A204.1 (cell line): ENCODE measurements around the gene CACNA1I.

Source experiments
- FAIRE-seq: peaks from 2 replicates; lab custom pipeline; 2012; peaks lifted over from hg19 to GRCh38; lab: Jason Lieb, UNC

The CACNA1I gene

GRCh38 chr22:39568278-39568981 lies 2.1 kb upstream of the CACNA1I start:
- no peak for FAIRE-seq

- no peak for FAIRE-seq
These were observed 1.5 kb upstream of the CACNA1I start for GRCh38 chr22:39569066-39569465.

- FAIRE-seq, result no peak
These were observed 327 bp upstream of the CACNA1I start for GRCh38 chr22:39570226-39570625.

- no peak for FAIRE-seq
These were observed 985 bp downstream of the CACNA1I start for GRCh38 chr22:39571538-39571937.

DNA sequence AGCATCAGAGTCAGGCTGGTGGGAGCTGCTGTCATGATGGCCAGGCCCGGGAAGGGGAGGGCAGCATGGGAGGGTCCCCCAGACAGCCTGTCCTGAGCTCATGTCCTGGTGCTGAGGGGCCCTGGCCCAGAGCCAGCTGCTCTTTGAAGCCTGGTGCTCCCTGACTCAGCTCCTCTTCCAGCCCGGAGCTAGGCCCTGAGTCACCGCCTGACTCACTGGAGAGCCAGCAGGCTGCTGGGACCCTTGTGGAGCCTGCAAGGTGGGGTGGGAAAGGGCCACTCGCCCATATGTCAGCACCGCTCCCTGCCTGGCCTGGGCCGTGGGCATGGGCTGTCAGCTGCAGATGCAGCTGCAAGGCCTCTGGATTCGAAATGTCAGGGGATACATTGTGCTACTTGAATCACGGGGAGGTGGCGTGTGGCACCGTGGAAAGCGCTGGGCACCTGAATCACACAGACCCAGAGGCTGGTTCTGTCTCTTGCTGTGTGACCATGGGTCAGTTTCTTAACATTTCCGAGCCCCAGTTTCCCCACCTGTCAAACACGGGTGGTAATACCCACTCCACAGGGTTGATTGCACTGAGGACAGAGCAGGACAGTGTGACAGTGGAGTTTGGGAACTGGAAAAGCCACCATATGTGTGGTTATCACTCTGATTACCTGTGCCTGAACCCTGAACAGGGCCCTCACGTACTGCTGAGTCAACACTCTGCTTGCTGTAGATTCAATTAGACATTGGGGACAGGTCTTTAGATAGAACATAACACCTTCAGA lies 4.4 kb downstream of the CACNA1I start:
- no peak for FAIRE-seq

DNA sequence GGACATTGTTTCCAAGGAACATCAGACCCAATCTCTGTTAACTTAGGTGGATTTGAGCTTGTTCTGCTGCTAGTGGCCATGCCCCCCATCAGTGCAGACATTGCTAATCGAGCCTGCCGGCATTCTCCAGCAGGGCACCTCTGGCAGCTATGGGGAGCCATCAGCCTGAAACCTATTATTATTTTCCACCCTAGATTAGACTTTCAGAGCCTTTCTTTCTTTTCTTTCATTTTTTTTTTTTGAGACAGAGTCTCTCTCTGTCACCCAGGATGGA lies 4.9 kb downstream of the CACNA1I start:
- FAIRE-seq, result no peak

DNA sequence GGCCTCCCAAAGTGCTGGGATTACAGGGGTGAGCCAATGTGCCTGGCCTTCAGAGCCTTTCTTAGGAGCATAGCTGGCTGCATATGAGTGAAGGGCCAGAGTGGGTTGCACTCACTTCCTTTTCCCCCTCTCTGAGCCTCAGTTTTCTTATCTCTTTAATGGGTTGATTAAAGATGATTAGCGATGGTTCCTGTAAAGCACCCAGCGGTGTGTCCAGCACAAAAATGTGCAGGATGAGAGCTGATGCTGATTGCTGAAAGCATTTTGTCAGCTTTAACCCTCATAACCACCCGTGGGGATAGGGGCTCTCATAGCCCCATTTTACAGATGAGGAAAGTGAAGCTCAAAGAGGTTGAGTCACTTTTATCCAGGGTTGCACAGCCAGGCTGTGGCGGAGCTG lies 5.5 kb downstream of the CACNA1I start:
- no peak for FAIRE-seq

DNA sequence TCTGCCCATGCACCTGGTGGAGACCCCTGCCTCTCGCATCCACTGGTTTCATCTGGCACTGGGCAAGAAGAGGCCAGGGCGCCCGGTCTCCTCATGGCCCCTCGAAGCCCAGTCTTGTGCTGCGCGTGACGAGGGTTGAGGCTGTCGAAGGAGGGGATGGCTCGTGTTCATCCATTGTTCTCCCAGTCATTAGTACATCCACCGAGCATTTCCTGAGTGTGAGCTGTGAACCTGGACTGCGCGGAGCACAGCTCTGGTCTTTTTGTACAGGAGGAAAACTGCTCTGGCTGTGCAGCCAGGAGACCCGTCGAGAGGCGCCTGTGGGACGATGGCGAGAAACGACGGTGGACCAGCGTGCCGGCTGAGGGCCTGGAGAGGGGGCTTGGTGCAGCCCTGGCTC lies 6.8 kb downstream of the CACNA1I start:
- no peak for FAIRE-seq

DNA sequence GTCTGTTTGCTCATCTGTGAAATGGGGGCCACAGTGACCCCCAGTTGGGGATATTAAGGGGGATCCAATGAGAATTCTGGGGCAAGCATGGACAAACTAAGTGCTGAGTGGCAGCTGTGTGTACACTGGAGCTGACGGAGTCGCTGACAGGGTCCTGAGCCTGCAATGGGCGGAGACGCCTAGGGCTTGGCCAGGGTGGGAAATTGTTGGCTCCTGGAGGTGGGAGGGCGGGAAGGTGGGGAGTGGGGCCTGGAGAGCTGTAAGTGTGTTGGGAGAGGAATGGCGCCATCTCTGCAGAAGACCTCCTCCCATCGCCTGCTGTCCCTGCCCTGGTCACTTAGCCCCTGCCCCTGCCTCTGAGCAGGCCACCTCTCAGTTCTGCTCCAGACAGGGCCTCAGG lies 7.3 kb downstream of the CACNA1I start:
- no peak for FAIRE-seq

- no peak for FAIRE-seq
These were observed 9.5 kb downstream of the CACNA1I start for GRCh38 chr22:39580006-39580441.

DNA sequence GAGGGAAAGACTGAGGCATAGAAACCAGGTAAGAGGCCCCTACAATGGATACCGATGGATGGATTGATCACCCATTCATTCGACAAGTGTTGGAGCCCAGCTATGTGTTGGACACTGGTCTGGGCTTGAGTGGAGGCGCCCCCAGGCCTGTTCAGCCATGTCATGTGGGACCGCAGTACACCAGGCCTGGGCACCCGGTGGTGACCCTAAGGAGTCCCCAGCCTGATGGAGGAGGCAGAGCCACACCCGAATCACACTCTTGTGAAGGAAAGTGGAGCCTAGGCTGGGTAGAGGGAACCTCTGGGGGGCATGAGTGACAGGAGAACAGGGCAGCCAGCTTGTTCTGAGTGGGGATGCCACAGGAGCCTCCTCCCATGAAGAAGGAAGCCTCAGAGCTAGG lies 10.2 kb downstream of the CACNA1I start:
- FAIRE-seq, result no peak

DNA sequence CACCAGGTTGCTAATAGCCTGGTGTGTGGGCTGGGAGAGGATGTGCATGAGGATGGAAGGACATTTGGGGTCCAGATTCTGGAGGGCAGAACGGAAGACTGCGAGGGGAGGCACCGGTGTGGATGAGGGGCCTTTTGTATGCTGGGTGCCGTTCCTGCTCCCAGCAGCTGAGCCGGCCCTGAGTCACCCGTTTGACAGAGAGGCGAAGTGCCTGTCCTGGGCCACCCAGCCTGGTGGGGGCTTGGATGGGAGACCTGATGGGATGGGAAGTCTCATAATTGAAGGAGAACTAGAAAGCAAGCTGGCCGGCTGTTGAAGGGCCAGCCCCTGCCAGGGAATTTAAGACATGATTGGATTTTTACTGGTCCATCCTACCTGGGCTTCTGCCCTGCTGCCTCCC lies 10.8 kb downstream of the CACNA1I start:
- no peak for FAIRE-seq

- no peak for FAIRE-seq
These were observed 12.6 kb downstream of the CACNA1I start for GRCh38 chr22:39583066-39583667.

DNA sequence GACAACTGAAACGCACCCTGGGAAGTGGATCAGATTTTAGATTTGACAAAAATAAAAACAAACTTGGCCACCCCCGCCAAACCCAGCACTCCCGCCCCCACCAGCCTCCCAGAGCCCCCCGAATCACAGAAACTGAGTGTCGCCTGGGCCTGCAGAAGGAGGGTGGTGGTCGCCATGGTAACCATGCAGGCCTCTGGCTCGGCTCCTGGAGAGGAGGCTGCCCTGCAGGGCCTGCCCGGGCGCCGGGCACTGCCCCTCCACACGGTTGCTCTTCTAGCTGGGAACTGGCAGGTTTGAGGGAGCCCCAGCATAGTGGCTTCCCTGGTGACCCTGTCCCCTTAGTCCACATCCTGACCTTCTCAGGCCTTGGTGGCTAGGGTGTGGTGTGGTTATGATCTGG lies 19.3 kb downstream of the CACNA1I start:
- no peak for FAIRE-seq

- FAIRE-seq, result no peak
These were observed 21.8 kb downstream of the CACNA1I start for GRCh38 chr22:39592081-39593065.

DNA sequence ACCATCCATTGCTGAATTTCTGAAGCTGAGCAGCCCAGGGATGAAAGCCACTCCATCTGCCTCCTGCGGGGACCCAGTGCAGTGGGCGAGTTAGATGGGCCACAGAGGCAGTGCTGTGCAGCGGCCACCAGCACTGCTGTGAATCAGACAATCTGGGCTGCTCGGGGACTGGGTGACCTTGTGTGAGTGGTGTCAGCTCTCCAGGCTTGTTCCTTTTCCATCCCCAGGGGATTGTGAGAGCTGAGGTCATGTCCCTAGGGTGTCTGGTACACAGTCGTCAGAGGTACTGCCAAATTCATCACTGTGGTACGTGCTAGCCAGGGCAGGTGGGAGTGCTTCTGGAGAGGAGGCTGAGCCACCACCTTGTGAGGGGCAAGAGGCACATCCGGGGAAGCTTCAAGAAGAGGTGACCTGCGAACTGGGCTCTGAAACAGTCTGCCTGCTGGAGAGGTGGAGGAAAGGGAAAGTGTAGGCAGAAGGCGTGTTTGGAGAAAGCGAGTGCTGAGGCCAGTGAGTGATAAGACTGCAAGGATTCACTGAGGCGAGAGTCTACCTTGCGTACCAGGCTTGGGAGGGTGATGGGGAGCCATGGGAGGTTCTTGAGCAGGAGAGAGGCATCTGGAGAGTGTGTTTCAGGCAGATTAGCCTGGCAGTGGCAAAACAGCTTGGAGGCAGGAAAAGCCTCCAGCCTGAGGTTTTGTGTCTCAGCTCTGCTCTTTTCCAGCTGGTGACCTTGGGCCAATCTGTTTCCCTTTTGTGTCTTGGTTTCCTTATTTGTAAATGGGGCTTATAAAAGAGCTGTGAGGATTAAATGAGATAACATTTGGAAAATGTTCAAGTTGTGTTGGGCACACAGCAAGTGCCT lies 22.7 kb downstream of the CACNA1I start:
- no peak for FAIRE-seq

DNA sequence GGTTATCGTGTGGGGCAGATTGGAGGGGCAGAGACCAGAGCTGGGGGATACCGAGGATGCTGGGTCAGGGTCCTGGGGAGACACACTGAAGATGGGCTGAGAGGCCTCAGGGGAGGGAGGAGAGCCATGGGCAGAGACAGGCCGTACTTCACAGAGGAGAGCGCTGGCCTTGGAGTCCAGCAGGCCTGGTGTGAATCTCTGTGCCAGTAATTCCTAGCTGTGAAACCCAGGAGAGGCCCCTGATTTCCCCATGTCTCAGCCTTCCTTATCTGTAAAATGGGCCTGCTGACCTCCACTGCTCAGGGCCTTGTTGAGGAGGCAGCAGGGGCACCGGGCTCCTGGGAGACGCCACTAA lies 23.4 kb downstream of the CACNA1I start:
- no peak for FAIRE-seq

- no peak for FAIRE-seq
These were observed 23.9 kb downstream of the CACNA1I start for GRCh38 chr22:39594411-39594810.

- FAIRE-seq, result no peak
These were observed 25.1 kb downstream of the CACNA1I start for GRCh38 chr22:39595622-39596172.

DNA sequence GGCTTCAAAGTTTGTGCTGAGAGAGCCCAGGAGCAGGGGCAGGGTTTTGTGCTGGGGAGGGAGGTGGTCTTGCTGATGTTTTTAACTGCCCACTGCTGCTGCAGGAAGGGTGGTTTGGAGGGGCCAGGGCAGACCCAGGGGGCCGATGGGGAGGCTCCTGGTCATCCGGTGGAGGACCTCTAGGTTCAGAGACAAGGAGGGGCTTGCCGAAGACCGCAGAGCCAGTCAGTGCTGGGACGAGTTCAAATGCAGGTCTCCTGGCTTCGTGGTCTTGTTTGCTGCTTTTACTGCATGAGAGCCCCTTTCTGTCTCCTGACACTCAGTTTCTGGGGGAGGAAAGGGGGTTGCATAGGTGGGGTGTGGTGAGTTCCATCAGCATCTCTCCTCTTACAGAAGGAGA lies 26.0 kb downstream of the CACNA1I start:
- FAIRE-seq, result no peak

DNA sequence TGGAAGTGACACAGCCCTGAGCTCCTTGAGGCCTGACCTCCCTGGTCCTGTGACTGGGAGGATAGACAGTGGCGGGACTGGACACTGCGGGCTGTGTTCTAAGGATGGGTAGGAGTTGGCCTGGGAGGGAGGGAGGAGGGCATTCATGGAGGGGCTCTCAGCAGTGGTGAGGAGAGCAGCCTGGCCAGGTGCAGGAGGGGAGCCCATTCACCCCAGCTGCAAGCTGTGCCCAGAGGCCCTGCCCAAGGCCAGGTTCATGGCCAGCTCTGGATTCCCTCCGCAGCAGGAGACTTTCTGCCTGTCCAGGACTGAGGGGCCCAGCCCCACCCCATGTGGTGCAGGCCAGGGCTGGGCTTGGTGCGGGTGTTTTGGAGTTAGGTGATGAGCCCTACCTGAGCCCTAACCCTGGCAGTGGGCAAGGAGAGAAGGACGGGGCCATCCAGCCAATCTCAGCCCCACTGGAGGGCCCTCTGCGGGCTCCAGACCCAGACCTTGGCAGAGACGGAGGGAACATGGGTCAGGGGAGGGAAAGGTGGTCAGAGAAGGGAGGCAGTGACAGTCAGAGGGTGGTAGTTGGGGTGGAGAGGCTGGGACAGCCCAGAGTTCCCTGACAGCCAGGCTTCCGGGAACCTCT lies 26.8 kb downstream of the CACNA1I start:
- no peak for FAIRE-seq
